Measurements from ENCODE around the gene MYO5B.
A peak's percentile ranks its signal among the peaks of the same experiment; 100 is the strongest.

Gene MYO5B

GRCh38 chr18:50061876-50062517 is 132.9 kb downstream of the MYO5B start:
- DNase-seq, result no peak

GRCh38 chr18:50060822-50061221 is 134.1 kb downstream of the MYO5B start:
- no peak for DNase-seq

- DNase-seq, result no peak
These were observed 136.2 kb downstream of the MYO5B start for GRCh38 chr18:50058731-50059130.

- no peak for DNase-seq
These were observed 137.9 kb downstream of the MYO5B start for GRCh38 chr18:50057009-50057408.

GRCh38 chr18:50056185-50056584 is 138.8 kb downstream of the MYO5B start:
- DNase-seq, result no peak

GRCh38 chr18:50055488-50055887 is 139.5 kb downstream of the MYO5B start:
- DNase-seq, result no peak

GRCh38 chr18:50053111-50053510 is 141.8 kb downstream of the MYO5B start:
- no peak for DNase-seq

- no peak for DNase-seq
These were observed 143.7 kb downstream of the MYO5B start for GRCh38 chr18:50051288-50051687.

- DNase-seq, result no peak
These were observed 149.8 kb downstream of the MYO5B start for GRCh38 chr18:50045126-50045525.

- no peak for DNase-seq
These were observed 150.5 kb downstream of the MYO5B start for GRCh38 chr18:50044402-50044801.

GRCh38 chr18:50042611-50043010 is 152.3 kb downstream of the MYO5B start:
- DNase-seq, result no peak

GRCh38 chr18:50039746-50040145 is 155.2 kb downstream of the MYO5B start:
- DNase-seq, result no peak

- DNase-seq, result no peak
These were observed 156.5 kb downstream of the MYO5B start for GRCh38 chr18:50038448-50038847.

- DNase-seq, result no peak
These were observed 160.9 kb downstream of the MYO5B start for GRCh38 chr18:50034029-50034428.

- no peak for DNase-seq
These were observed 161.9 kb downstream of the MYO5B start for GRCh38 chr18:50033004-50033403.

GRCh38 chr18:50030146-50030545 is 164.8 kb downstream of the MYO5B start:
- no peak for DNase-seq

- DNase-seq, result no peak
These were observed 167.0 kb downstream of the MYO5B start for GRCh38 chr18:50027996-50028395.

GRCh38 chr18:50024466-50024865 is 170.5 kb downstream of the MYO5B start:
- no peak for DNase-seq

- DNase-seq, result no peak
These were observed 172.0 kb downstream of the MYO5B start for GRCh38 chr18:50022985-50023384.

GRCh38 chr18:50014606-50015005 is 180.3 kb downstream of the MYO5B start:
- DNase-seq, result no peak

- DNase-seq, result no peak
These were observed 181.4 kb downstream of the MYO5B start for GRCh38 chr18:50013363-50014138.

- no peak for DNase-seq
These were observed 183.0 kb downstream of the MYO5B start for GRCh38 chr18:50011813-50012435.

GRCh38 chr18:50009773-50010335 is 185.1 kb downstream of the MYO5B start:
- DNase-seq, result peak in 1 of 2 experiments; percentile 13

GRCh38 chr18:50008306-50008705 is 186.6 kb downstream of the MYO5B start:
- DNase-seq, result no peak

All from SW 1271 (cell line).